Endothelial cell of umbilical vein (primary cell): Measurements from ENCODE around the gene KCNJ5. TPM values are rescaled to one million over a fixed set of nuclear protein-coding genes. Genes with fewer than 3 reads are reported as not detected.

ENCODE experiments used
- BruUV-seq: library from RNA; stranded (reverse); fragments of 400-500 nt; replicated peaks from 2 replicates; lab custom pipeline; 2021; lab: Mats Ljungman, UMichigan
- CTCF ChIA-PET: fragments of 300-600, 350-600 bp; sonication (Branson Sonifier 250); formaldehyde crosslinking; loops from one replicate; lab custom pipeline; 2021; ENCODE audit warnings: antibody characterized with exemption, inconsistent platforms; lab: Charles Lee
- POLR2A ChIA-PET: fragments of 300-600, 350-600 bp; sonication (Branson Sonifier 250); formaldehyde crosslinking; loops from one replicate; lab custom pipeline; 2021; ENCODE audit warnings: antibody characterized with exemption, inconsistent platforms; lab: Charles Lee
- DNase-seq: peaks from one replicate; pipeline ENCODE4 v3.0.0-alpha.2; 2011; ENCODE audit warnings: low read depth, low spot score
- FAIRE-seq: peaks from 2 replicates; lab custom pipeline; 2011; peaks lifted over from hg19 to GRCh38; lab: Jason Lieb, UNC
- H2AFZ ChIP-seq: 2 replicates; pipeline ENCODE4 v1.6.0; 2012; ENCODE audit warnings: low read depth, low read length, control low read depth, inconsistent platforms
- H3K27ac ChIP-seq: 2 replicates; pipeline ENCODE4 v1.5.1; 2011; ENCODE audit warnings: low read depth, mild to moderate bottlenecking, control low read depth, low read length, moderate library complexity; ENCODE audit not compliant: insufficient read depth
- H3K27me3 ChIP-seq, 2 experiments: 2 replicates each; pipeline versions ENCODE4 v1.6.0 to v1.6.1; 2011; ENCODE audit warnings: low read length in 2 of 2, mixed read lengths in 1 of 2; ENCODE audit not compliant: control insufficient read depth in 2 of 2, insufficient read depth in 2 of 2
- H3K36me3 ChIP-seq, 2 experiments: 2 replicates in 1 of 2; 3 replicates in 1 of 2; pipeline ENCODE4 v1.5.1; 2011; ENCODE audit warnings: low read length in 2 of 2, mild to moderate bottlenecking in 1 of 2, moderate library complexity in 1 of 2; ENCODE audit not compliant: control insufficient read depth in 2 of 2, insufficient read depth in 2 of 2; ENCODE audit errors: extremely low read depth in 1 of 2
- H3K4me1 ChIP-seq: 3 replicates; pipeline ENCODE4 v1.5.1; 2011; ENCODE audit warnings: mild to moderate bottlenecking, low read length; ENCODE audit not compliant: control insufficient read depth, insufficient read depth; ENCODE audit errors: extremely low read depth
- H3K4me2 ChIP-seq: 2 replicates; pipeline ENCODE4 v1.6.1; 2011; ENCODE audit warnings: low read length, control low read depth, mixed read lengths; ENCODE audit not compliant: insufficient read depth
- H3K4me3 ChIP-seq, 3 experiments: fragments of 200-600 bp in 1 of 3; sonication (generic), shearing (Covaris generic) in 1 of 3; replicated peaks in 1 of 3; 2 replicates each; pipeline ENCODE4 v1.5.1; 2011 to 2016; ENCODE audit warnings: control low read depth in 3 of 3, low read length in 3 of 3, mild to moderate bottlenecking in 2 of 3, inconsistent platforms in 1 of 3, low read depth in 1 of 3, moderate library complexity in 1 of 3; ENCODE audit not compliant: insufficient read depth in 1 of 3
- H3K79me2 ChIP-seq: 2 replicates; pipeline ENCODE4 v1.6.0; 2012; ENCODE audit warnings: low read length, inconsistent platforms; ENCODE audit not compliant: control insufficient read depth, insufficient read depth
- H3K9ac ChIP-seq: replicated peaks from 2 replicates; pipeline ENCODE3; 2011; ENCODE audit warnings: low read length, control low read depth; ENCODE audit not compliant: insufficient read depth; ENCODE audit errors: extremely low read depth
- H3K9me1 ChIP-seq: replicated peaks from 3 replicates; pipeline ENCODE4 v1.6.0; 2011; ENCODE audit warnings: mild to moderate bottlenecking, low read length; ENCODE audit not compliant: control insufficient read depth, insufficient read depth; ENCODE audit errors: extremely low read depth
- H3K9me3 ChIP-seq: replicated peaks from 2 replicates; pipeline ENCODE4 v1.5.1; 2012; ENCODE audit warnings: low read length, inconsistent platforms; ENCODE audit not compliant: control insufficient read depth, insufficient read depth
- H4K20me1 ChIP-seq: replicated peaks from 2 replicates; pipeline ENCODE3; 2011; ENCODE audit warnings: mild to moderate bottlenecking, low read length; ENCODE audit not compliant: control insufficient read depth, insufficient read depth; ENCODE audit errors: extremely low read depth
- EZH2 ChIP-seq: IDR thresholded peaks from 2 replicates; pipeline ENCODE4 v1.6.1; 2012; ENCODE audit warnings: borderline replicate concordance, low read depth, mild to moderate bottlenecking, moderate library complexity, low read length, inconsistent platforms; ENCODE audit not compliant: severe bottlenecking
- FOS ChIP-seq: IDR thresholded peaks from 2 replicates; pipeline ENCODE4 v1.6.1; 2011; ENCODE audit warnings: mild to moderate bottlenecking, low read length, moderate library complexity, borderline replicate concordance; ENCODE audit not compliant: insufficient read depth
- JUN ChIP-seq: IDR thresholded peaks from 2 replicates; pipeline ENCODE4 v1.6.1; 2011; ENCODE audit warnings: borderline replicate concordance, low read depth; ENCODE audit not compliant: insufficient read length, insufficient read depth
- MYC ChIP-seq: IDR thresholded peaks from one replicate; pipeline ENCODE4 v1.6.1; 2011; ENCODE audit warnings: mild to moderate bottlenecking, low read depth, low read length
- POLR2A ChIP-seq: IDR thresholded peaks from 2 replicates; pipeline ENCODE4 v1.6.1; 2012; ENCODE audit warnings: low read depth, mild to moderate bottlenecking, control low read depth, low read length
- dilution Hi-C: fragments of 300-500 bp; cut with MboI; formaldehyde crosslinking; loops from one replicate; pipeline ENCODE4 v1.15.0; 2019; ENCODE audit warnings: low sequenced_read_pairs; ENCODE audit not compliant: extremely low pct_ligation_motif_present
- intact Hi-C: fragments of 100-400 bp; cut with micrococcal nuclease; formaldehyde crosslinking; loops from one replicate; pipeline ENCODE4 v1.10.0; 2022
- polyA plus RNA-seq, 4 experiments: library from polyadenylated mRNA; depleted of rRNA in 3 of 4; stranded (reverse) in 3 of 4; unstranded in 1 of 4; fragments of >200 nt; gene quantifications; 2 replicates each; pipeline versions ENCODE4 v1.2.1 to v1.2.3, GENCODE V29; 2011 to 2012; ENCODE audit warnings: missing spikeins in 1 of 4
- total RNA-seq: library from RNA; stranded (reverse); gene quantifications from 2 replicates; pipeline ENCODE4 v1.2.3, GENCODE V29; 2021
- TF ChIP-seq, protein P1 (sequence below), 2 donors: IDR thresholded peaks; 1 replicate in 1 of 2; 2 replicates in 1 of 2; pipeline ENCODE4 v1.5.1; 2011; ENCODE audit warnings: low read length in 2 of 2, mild to moderate bottlenecking in 2 of 2, moderate library complexity in 2 of 2, control low read depth in 1 of 2, inconsistent platforms in 1 of 2, low read depth in 1 of 2; ENCODE audit not compliant: insufficient read depth in 1 of 2; ENCODE audit errors: extremely low read depth in 1 of 2

KCNJ5 gene
- total and polyA plus RNA-seq, 2 donors (not counting 3 experiments of a cell fraction or from before 2014, with no cell fraction given) = 0.13 TPM; not detected in 1

DNA sequence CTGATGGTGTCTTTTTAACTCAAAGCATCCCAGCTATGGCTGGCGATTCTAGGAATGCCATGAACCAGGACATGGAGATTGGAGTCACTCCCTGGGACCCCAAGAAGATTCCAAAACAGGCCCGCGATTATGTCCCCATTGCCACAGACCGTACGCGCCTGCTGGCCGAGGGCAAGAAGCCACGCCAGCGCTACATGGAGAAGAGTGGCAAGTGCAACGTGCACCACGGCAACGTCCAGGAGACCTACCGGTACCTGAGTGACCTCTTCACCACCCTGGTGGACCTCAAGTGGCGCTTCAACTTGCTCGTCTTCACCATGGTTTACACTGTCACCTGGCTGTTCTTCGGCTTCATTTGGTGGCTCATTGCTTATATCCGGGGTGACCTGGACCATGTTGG is 20.1 kb downstream of the KCNJ5 start:
- peaks cover 17% of the 10 kb centered on the region for H3K4me1 ChIP-seq
- FAIRE-seq (no peak), DNase-seq (no peak)
- no peak overlapping the region for H3K4me3 ChIP-seq
- no peaks in the 10 kb centered on the region for H3K9me1 ChIP-seq
- BruUV-seq = no TSS peak
- peaks cover 0 to 6% of the 10 kb centered on the region in 2 experiments for H3K27me3 ChIP-seq
- ChIA-PET CTCF (interaction anchor here (10.7 kb wide), 1 partner anchor 25 kb away, joined by 141 read pairs; no protein-coding TSS in a partner anchor), POLR2A (no interaction called here)
- dilution Hi-C loops (no loop called here), intact Hi-C loops (no loop called here)
- H3K4me2 ChIP-seq = no peak overlapping the region
- no peaks in the 10 kb centered on the region for H3K36me3 ChIP-seq
- no peak overlapping the region for H3K27ac ChIP-seq
- TF ChIP-seq EZH2 = no peak
- TF ChIP-seq MYC = no peak
- no peak for TF ChIP-seq JUN
- H3K79me2 ChIP-seq = no peaks in the 10 kb centered on the region
- no peaks in the 10 kb centered on the region for H3K9me3 ChIP-seq
- no peak overlapping the region for H2AFZ ChIP-seq
- no peak overlapping the region for H3K9ac ChIP-seq
- H4K20me1 ChIP-seq = no peaks in the 10 kb centered on the region

DNA sequence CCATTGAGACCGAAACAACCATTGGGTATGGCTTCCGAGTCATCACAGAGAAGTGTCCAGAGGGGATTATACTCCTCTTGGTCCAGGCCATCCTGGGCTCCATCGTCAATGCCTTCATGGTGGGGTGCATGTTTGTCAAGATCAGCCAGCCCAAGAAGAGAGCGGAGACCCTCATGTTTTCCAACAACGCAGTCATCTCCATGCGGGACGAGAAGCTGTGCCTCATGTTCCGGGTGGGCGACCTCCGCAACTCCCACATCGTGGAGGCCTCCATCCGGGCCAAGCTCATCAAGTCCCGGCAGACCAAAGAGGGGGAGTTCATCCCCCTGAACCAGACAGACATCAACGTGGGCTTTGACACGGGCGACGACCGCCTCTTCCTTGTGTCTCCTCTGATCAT is 20.5 kb downstream of the KCNJ5 start:
- no peaks in the 10 kb centered on the region for H4K20me1 ChIP-seq
- H3K4me3 ChIP-seq = no peak overlapping the region
- no peaks in the 10 kb centered on the region for H3K9me1 ChIP-seq
- ChIA-PET POLR2A (no interaction called here), CTCF (no interaction called here)
- peaks cover 0 to 6% of the 10 kb centered on the region in 2 experiments for H3K27me3 ChIP-seq
- FAIRE-seq (no peak), DNase-seq (no peak)
- H3K9me3 ChIP-seq = no peaks in the 10 kb centered on the region
- no peak overlapping the region for H2AFZ ChIP-seq
- H3K79me2 ChIP-seq = no peaks in the 10 kb centered on the region
- no peaks in the 10 kb centered on the region for H3K36me3 ChIP-seq
- BruUV-seq = no TSS peak
- H3K27ac ChIP-seq = no peak overlapping the region
- intact Hi-C loops = no loop called here
- no peak overlapping the region for H3K9ac ChIP-seq
- TF ChIP-seq, protein P1, sequence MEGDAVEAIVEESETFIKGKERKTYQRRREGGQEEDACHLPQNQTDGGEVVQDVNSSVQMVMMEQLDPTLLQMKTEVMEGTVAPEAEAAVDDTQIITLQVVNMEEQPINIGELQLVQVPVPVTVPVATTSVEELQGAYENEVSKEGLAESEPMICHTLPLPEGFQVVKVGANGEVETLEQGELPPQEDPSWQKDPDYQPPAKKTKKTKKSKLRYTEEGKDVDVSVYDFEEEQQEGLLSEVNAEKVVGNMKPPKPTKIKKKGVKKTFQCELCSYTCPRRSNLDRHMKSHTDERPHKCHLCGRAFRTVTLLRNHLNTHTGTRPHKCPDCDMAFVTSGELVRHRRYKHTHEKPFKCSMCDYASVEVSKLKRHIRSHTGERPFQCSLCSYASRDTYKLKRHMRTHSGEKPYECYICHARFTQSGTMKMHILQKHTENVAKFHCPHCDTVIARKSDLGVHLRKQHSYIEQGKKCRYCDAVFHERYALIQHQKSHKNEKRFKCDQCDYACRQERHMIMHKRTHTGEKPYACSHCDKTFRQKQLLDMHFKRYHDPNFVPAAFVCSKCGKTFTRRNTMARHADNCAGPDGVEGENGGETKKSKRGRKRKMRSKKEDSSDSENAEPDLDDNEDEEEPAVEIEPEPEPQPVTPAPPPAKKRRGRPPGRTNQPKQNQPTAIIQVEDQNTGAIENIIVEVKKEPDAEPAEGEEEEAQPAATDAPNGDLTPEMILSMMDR (IDR thresholded peaks at IDR 0.05; ENCODE audit: extremely low read depth in 1 of 2, insufficient read depth in 1 of 2, low read depth in 1 of 2, low read length in 2 of 2) = no peak
- no peak for TF ChIP-seq FOS
- no peak for TF ChIP-seq POLR2A
- H3K4me1 ChIP-seq = peaks cover 17% of the 10 kb centered on the region
- dilution Hi-C loops = no loop called here
- H3K4me2 ChIP-seq = no peak overlapping the region
